Right lung (tissue), 5 donors: ENCODE results near the gene KRTAP24-1. TPM values are rescaled to one million over a fixed set of nuclear protein-coding genes. Genes with fewer than 3 reads are reported as not detected.

Experiments used
- DNase-seq, 2 donors: peaks; one replicate each; pipeline ENCODE4 v3.0.0-alpha.2; 2013
- polyA plus RNA-seq, 5 donors: library from polyadenylated mRNA; unstranded; fragments of 120-200 nt; gene quantifications; one replicate each; pipeline versions ENCODE4 v1.2.1 to v1.2.3, GENCODE V29; 2013; ENCODE audit warnings: inconsistent platforms in 1 of 5, low replicate concordance in 1 of 5; ENCODE audit not compliant: insufficient read length in 5 of 5, insufficient read depth in 1 of 5

The KRTAP24-1 gene
- polyA plus RNA-seq, 5 donors: not detected

DNA sequence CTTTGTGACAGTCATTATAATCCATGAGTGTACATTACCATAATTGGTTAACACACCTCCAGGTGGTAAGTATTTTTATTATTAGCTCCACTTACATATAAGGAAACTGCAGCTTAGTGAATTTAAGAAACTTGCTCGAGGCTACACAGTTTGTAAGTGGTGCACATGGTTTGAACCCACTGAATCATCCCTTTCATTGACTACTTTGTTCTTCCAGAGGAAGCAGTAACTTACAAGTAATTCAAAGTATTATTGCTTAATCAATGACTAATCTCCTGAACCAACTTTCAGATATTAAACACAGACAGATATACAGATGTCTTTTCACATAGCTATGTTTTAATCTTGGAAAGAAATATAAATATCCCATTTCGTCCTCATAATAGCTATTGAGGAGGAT lies 48.1 kb downstream of the KRTAP24-1 start:
- no peak for DNase-seq

DNA sequence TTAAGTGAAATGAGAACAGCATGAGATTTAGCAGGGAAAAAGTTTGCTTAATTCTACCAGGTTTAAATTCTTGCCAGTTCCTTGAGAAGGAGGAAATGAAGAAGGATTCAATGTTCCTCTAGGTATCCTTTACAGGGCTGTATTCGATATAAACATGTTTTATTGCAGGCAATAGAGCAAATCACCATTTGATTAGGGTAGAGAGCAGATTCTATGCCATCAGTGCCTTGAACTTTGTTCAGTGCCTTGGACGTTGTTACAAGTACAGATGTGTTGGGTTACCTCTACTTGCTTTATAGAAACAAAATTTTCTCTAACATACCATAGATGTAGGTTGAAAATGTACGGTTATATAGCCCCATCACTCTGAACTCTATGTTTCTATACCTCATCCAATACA lies 48.7 kb downstream of the KRTAP24-1 start:
- DNase-seq: no peak

DNA sequence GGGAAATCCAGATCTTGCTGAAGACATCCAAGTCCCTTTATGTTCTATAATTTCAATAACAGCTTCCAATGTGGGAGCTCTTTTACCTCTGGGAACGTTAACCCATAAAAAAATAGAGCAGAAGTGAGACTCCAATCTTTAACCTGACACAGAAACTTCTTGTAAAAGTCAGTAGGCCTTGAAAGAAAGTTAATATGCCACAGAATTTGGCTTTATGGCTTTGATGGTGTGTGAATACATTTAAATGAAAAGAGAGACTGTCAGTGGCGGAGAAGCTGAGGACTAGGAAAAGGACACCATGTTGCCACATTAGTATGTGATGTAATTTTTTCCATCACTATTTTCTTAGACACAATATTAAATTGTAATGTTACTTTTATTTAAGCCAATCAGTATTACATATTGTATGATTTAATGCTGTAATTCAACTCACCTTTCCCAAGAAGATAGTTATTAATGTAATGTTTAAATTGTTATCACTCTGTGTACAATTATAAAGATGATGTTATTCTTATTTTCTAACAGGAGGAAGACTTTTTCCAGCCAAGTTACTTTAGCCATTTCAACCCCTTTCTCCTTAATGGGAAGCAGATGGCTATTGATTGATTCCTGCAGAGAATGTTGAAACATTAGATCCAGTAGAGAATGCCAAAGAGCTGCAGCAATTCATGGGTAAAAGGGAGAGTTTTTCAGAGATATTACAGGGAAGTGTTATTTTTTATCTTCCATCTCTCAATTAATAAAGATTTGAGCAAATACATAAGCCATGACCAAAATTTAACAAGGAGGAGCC lies 49.3 kb downstream of the KRTAP24-1 start:
- no peak for DNase-seq

DNA sequence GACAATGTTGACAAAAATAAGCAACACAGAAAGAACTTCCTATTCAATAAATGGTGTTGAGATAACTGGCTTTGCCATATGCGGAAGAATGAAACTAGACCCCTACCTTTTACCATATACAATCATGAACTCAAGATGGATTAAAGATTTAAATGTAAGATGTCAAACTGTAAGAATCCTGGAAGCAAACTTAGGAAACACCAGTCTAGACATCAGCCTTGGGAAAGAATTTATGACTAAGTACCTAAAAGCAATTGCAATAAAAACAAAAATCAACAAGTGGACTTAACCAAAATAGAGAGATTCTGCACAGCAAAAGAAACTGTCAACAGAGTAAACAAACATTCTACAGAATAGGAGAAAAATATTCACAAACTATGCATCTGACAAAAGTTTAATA lies 50.7 kb downstream of the KRTAP24-1 start:
- DNase-seq: no peak

Other genes with a start within 250 kb of the KRTAP24-1 start
- not detected for gene CLDN17, start 116.1 kb downstream of the KRTAP24-1 start, polyA plus RNA-seq
- gene CLDN8, start 66.9 kb downstream of the KRTAP24-1 start, polyA plus RNA-seq: under 1 TPM; 0.14 to 0.48 (median 0.30) TPM
- not detected for gene KRTAP25-1, start 6.6 kb upstream of the KRTAP24-1 start, polyA plus RNA-seq
- gene KRTAP26-1, start 37.4 kb upstream of the KRTAP24-1 start, polyA plus RNA-seq: not detected
- gene KRTAP27-1, start 54.7 kb upstream of the KRTAP24-1 start, polyA plus RNA-seq: not detected
- not detected for gene KRTAP23-1, start 65.7 kb upstream of the KRTAP24-1 start, polyA plus RNA-seq
- gene KRTAP13-2, start 89.3 kb upstream of the KRTAP24-1 start, polyA plus RNA-seq: not detected
- not detected for gene KRTAP13-1, start 113.1 kb upstream of the KRTAP24-1 start, polyA plus RNA-seq
- gene KRTAP13-3, start 143.0 kb upstream of the KRTAP24-1 start, polyA plus RNA-seq: not detected
- gene KRTAP13-4, start 147.3 kb upstream of the KRTAP24-1 start, polyA plus RNA-seq: not detected
- not detected for gene KRTAP15-1, start 157.3 kb upstream of the KRTAP24-1 start, polyA plus RNA-seq
- gene KRTAP19-1, start 197.4 kb upstream of the KRTAP24-1 start, polyA plus RNA-seq: not detected
- not detected for gene KRTAP19-2, start 204.5 kb upstream of the KRTAP24-1 start, polyA plus RNA-seq
- not detected for gene KRTAP19-3, start 209.1 kb upstream of the KRTAP24-1 start, polyA plus RNA-seq
- gene KRTAP19-4, start 214.2 kb upstream of the KRTAP24-1 start, polyA plus RNA-seq: not detected
- not detected for gene KRTAP19-5, start 219.2 kb upstream of the KRTAP24-1 start, polyA plus RNA-seq